GM20000 (cell line): Measurements from ENCODE around the gene MTG1.

Experiments
- DNase-seq: peaks from one replicate; pipeline ENCODE4 v3.0.0; 2012; ENCODE audit warnings: low spot score
- CTCF ChIP-seq: IDR thresholded peaks from 2 replicates; pipeline ENCODE4 v1.5.1; 2012; ENCODE audit warnings: mild to moderate bottlenecking, control low read depth; ENCODE audit errors: extremely low read depth, missing control alignments

The MTG1 gene

GRCh38 chr10:133359972-133360610 is 33.9 kb upstream of the MTG1 start:
- no peak for DNase-seq
- no peak for TF ChIP-seq CTCF

- TF ChIP-seq CTCF: no peak
- DNase-seq: no peak
Observed at GRCh38 chr10:133361227-133361626, 32.7 kb upstream of the MTG1 start.

- DNase-seq: no peak
- TF ChIP-seq CTCF: no peak
Observed at GRCh38 chr10:133361773-133362441, 32.0 kb upstream of the MTG1 start.

GRCh38 chr10:133362846-133363245 is 31.1 kb upstream of the MTG1 start:
- no peak for DNase-seq
- TF ChIP-seq CTCF: no peak

GRCh38 chr10:133364645-133365431 is 29.1 kb upstream of the MTG1 start:
- no peak for DNase-seq
- no peak for TF ChIP-seq CTCF

GRCh38 chr10:133365461-133366129 is 28.4 kb upstream of the MTG1 start:
- DNase-seq: no peak
- no peak for TF ChIP-seq CTCF

- no peak for DNase-seq
- no peak for TF ChIP-seq CTCF
Observed at GRCh38 chr10:133366130-133366478, 27.9 kb upstream of the MTG1 start.
